GM21528 (cell line): Measurements from ENCODE around the gene MCC.
"Not testable (repeated sequence)": the region's sequence is repeated elsewhere in the genome, so short reads cannot be mapped to it uniquely, and the experiment has no call there.

ENCODE experiments used
- ATAC-seq: cut with Tn5 transposase; IDR thresholded peaks from one replicate; pipeline ENCODE4 v1.9.1; 2021; ENCODE audit warnings: mild to moderate bottlenecking, moderate library complexity; ENCODE audit not compliant: unreplicated experiment, low FRiP score

MCC gene

GRCh38 chr5:113100981-113101380 lies 387.3 kb downstream of the MCC start:
- ATAC-seq: no peak

GRCh38 chr5:113099822-113100221 lies 388.4 kb downstream of the MCC start:
- no peak for ATAC-seq

GRCh38 chr5:113098378-113098777 lies 389.9 kb downstream of the MCC start:
- no peak for ATAC-seq

- ATAC-seq: no peak
These were observed 392.4 kb downstream of the MCC start for GRCh38 chr5:113095831-113096230.

GRCh38 chr5:113093558-113093957 lies 394.7 kb downstream of the MCC start:
- no peak for ATAC-seq

- no peak for ATAC-seq
These were observed 395.6 kb downstream of the MCC start for GRCh38 chr5:113092683-113093082.

GRCh38 chr5:113091622-113092021 lies 396.6 kb downstream of the MCC start:
- ATAC-seq: no peak

- ATAC-seq: no peak
These were observed 397.7 kb downstream of the MCC start for GRCh38 chr5:113090336-113091106.

- ATAC-seq: no peak
These were observed 398.5 kb downstream of the MCC start for GRCh38 chr5:113089653-113090335.

- no peak for ATAC-seq
These were observed 400.2 kb downstream of the MCC start for GRCh38 chr5:113087976-113088514.

GRCh38 chr5:113085880-113086409 lies 402.3 kb downstream of the MCC start:
- ATAC-seq: no peak

- no peak for ATAC-seq
These were observed 403.2 kb downstream of the MCC start for GRCh38 chr5:113085084-113085414.

GRCh38 chr5:113084402-113085083 lies 403.7 kb downstream of the MCC start:
- no peak for ATAC-seq

- ATAC-seq: no peak
These were observed 404.8 kb downstream of the MCC start for GRCh38 chr5:113083481-113083880.

GRCh38 chr5:113082547-113082905 lies 405.7 kb downstream of the MCC start:
- ATAC-seq: no peak

GRCh38 chr5:113081881-113082546 lies 406.2 kb downstream of the MCC start:
- no peak for ATAC-seq

GRCh38 chr5:113081091-113081839 lies 407.0 kb downstream of the MCC start:
- ATAC-seq: no peak

- ATAC-seq: not testable (repeated sequence)
These were observed 411.6 kb downstream of the MCC start for GRCh38 chr5:113076649-113077048.

- ATAC-seq: no peak
These were observed 413.2 kb downstream of the MCC start for GRCh38 chr5:113075019-113075418.

- ATAC-seq: not testable (repeated sequence)
These were observed 414.6 kb downstream of the MCC start for GRCh38 chr5:113073629-113074034.
